Caco-2 (cell line): ENCODE measurements around the gene RBM12. TPM values are rescaled to one million over a fixed set of nuclear protein-coding genes. Genes with fewer than 3 reads are reported as not detected.
A peak's percentile ranks its signal among the peaks of the same experiment; 100 is the strongest.

Experiments used
- BruUV-seq: library from RNA; stranded (reverse); fragments of 400-500 nt; replicated peaks from 2 replicates; lab custom pipeline; 2021; lab: Mats Ljungman, UMichigan
- CTCF ChIA-PET: fragments of 300-600 bp; sonication (Branson Sonifier 250); formaldehyde crosslinking; loops from one replicate; lab custom pipeline; 2022; ENCODE audit warnings: antibody characterized with exemption; lab: Charles Lee
- POLR2A ChIA-PET: fragments of 300-600 bp; sonication (Branson Sonifier 250); formaldehyde crosslinking; loops from one replicate; lab custom pipeline; 2022; ENCODE audit warnings: antibody characterized with exemption; lab: Charles Lee
- DNase-seq, 2 experiments: peaks; one replicate each; pipeline versions ENCODE4 v3.0.0 to v3.0.0-alpha.2; 2020 to 2022
- H3K27me3 ChIP-seq: replicated peaks from 2 replicates; pipeline ENCODE4 v1.6.0; 2011; ENCODE audit warnings: low read length; ENCODE audit not compliant: control insufficient read depth, insufficient read depth
- H3K36me3 ChIP-seq: 2 replicates; pipeline ENCODE4 v1.5.1; 2011; ENCODE audit warnings: low read length; ENCODE audit not compliant: control insufficient read depth, insufficient read depth
- H3K4me1 ChIP-seq: fragments of 250-450 bp; sonication (Bioruptor Pico); 2 replicates; pipeline ENCODE4 v1.5.1; 2020; ENCODE audit warnings: mild to moderate bottlenecking
- H3K4me3 ChIP-seq: 2 replicates; pipeline ENCODE4 v1.5.1; 2011; ENCODE audit warnings: low read depth, mild to moderate bottlenecking, control low read depth, low read length
- H3K9me3 ChIP-seq: fragments of 250-450 bp; sonication (Bioruptor Pico); 2 replicates; pipeline ENCODE4 v1.5.1; 2020; ENCODE audit warnings: mild to moderate bottlenecking, moderate library complexity
- H3K27ac Mint-ChIP-seq: one replicate; pipeline ENCODE4 v1.8.0; 2022; ENCODE audit warnings: mixed read lengths; ENCODE audit not compliant: unreplicated experiment
- H3K27me3 Mint-ChIP-seq: one replicate; pipeline ENCODE4 v1.8.0; 2022; ENCODE audit warnings: mixed read lengths; ENCODE audit not compliant: insufficient read depth, unreplicated experiment
- H3K36me3 Mint-ChIP-seq: one replicate; pipeline ENCODE4 v1.8.0; 2022; ENCODE audit warnings: mild to moderate bottlenecking, mixed read lengths; ENCODE audit not compliant: insufficient read depth, unreplicated experiment
- H3K4me1 Mint-ChIP-seq: one replicate; pipeline ENCODE4 v1.8.0; 2022; ENCODE audit warnings: low read depth, mixed read lengths; ENCODE audit not compliant: unreplicated experiment
- H3K4me3 Mint-ChIP-seq: one replicate; pipeline ENCODE4 v1.8.0; 2022; ENCODE audit warnings: mild to moderate bottlenecking, moderate library complexity, mixed read lengths; ENCODE audit not compliant: unreplicated experiment
- H3K9me3 Mint-ChIP-seq: one replicate; pipeline ENCODE4 v1.8.0; 2022; ENCODE audit warnings: mixed read lengths; ENCODE audit not compliant: unreplicated experiment
- intact Hi-C: fragments of 100-400 bp; cut with micrococcal nuclease; formaldehyde crosslinking; loops from one replicate; pipeline ENCODE4 v1.10.0; 2022; ENCODE audit not compliant: unreplicated experiment
- total RNA-seq: library from RNA; stranded (reverse); gene quantifications from 2 replicates; pipeline ENCODE4 v1.2.3, GENCODE V29; 2022
- TF ChIP-seq, protein P1 (sequence below), 2 experiments: fragments of 200-600 bp in 1 of 2; IDR thresholded peaks; 1 replicate in 1 of 2; 2 replicates in 1 of 2; pipeline versions ENCODE4 v1.5.1 to v1.8.0; 2011 to 2022; ENCODE audit warnings: antibody characterized with exemption in 1 of 2, control low read depth in 1 of 2, inconsistent platforms in 1 of 2, low read depth in 1 of 2, low read length in 1 of 2, mild to moderate bottlenecking in 1 of 2, moderate library complexity in 1 of 2; ENCODE audit not compliant: insufficient read depth in 1 of 2, severe bottlenecking in 1 of 2, unreplicated experiment in 1 of 2

RBM12 gene
- total RNA-seq, 1 experiment from 2014 or later: 147 TPM

DNA sequence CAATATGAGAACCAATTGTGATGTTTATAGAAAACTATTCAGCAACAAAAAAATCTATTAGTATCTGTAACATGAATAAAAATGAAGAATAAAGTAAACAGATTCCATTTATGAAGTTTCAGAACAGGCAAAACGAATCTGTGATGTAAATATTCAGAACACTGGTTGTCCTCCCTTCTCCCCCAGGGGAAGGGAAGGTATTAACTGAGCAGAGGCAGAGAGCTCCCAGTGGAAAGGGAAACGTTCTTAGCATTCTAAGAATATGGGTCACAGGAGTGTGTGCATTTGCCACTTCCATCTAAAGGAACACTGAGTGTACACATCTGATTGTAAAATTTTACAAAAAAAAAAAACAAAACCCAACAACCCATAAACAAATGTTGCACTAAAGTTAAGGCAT is 25.9 kb downstream of the RBM12 start:
- CTCF ChIA-PET: interaction anchor here (0.7 kb wide), 1 partner anchor 63 kb away, joined by 6 read pairs; no protein-coding TSS in a partner anchor
- Histone ChIP-seq H3K9me3 (no peaks in the 10 kb centered on the region), H3K27me3 (no peaks in the 10 kb centered on the region), H3K4me3 (no peak overlapping the region), H3K36me3 (0 out of 2 replicates have a peak, but pooled peaks cover 1% of the 10 kb centered on the region), H3K4me1 (peaks cover 24% of the 10 kb centered on the region)
- no peak overlapping the region for H3K4me3 Mint-ChIP-seq
- H3K36me3 Mint-ChIP-seq: peaks cover 64% of the 10 kb centered on the region
- no peak overlapping the region for H3K27ac Mint-ChIP-seq
- no peaks in the 10 kb centered on the region for H3K9me3 Mint-ChIP-seq
- TF ChIP-seq, protein P1, sequence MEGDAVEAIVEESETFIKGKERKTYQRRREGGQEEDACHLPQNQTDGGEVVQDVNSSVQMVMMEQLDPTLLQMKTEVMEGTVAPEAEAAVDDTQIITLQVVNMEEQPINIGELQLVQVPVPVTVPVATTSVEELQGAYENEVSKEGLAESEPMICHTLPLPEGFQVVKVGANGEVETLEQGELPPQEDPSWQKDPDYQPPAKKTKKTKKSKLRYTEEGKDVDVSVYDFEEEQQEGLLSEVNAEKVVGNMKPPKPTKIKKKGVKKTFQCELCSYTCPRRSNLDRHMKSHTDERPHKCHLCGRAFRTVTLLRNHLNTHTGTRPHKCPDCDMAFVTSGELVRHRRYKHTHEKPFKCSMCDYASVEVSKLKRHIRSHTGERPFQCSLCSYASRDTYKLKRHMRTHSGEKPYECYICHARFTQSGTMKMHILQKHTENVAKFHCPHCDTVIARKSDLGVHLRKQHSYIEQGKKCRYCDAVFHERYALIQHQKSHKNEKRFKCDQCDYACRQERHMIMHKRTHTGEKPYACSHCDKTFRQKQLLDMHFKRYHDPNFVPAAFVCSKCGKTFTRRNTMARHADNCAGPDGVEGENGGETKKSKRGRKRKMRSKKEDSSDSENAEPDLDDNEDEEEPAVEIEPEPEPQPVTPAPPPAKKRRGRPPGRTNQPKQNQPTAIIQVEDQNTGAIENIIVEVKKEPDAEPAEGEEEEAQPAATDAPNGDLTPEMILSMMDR (IDR thresholded peaks at IDR 0.05; ENCODE audit: insufficient read depth in 1 of 2, low read depth in 1 of 2, low read length in 1 of 2, severe bottlenecking in 1 of 2, unreplicated experiment in 1 of 2): no peak
- H3K4me1 Mint-ChIP-seq: peaks cover 44% of the 10 kb centered on the region
- BruUV-seq: no TSS peak
- H3K27me3 Mint-ChIP-seq: no peaks in the 10 kb centered on the region
- POLR2A ChIA-PET: interaction anchor here (0.7 kb wide), 1 partner anchor 68 kb away, joined by 6 read pairs; no protein-coding TSS in a partner anchor
- no peak for DNase-seq
- intact Hi-C loops: no loop called here

DNA sequence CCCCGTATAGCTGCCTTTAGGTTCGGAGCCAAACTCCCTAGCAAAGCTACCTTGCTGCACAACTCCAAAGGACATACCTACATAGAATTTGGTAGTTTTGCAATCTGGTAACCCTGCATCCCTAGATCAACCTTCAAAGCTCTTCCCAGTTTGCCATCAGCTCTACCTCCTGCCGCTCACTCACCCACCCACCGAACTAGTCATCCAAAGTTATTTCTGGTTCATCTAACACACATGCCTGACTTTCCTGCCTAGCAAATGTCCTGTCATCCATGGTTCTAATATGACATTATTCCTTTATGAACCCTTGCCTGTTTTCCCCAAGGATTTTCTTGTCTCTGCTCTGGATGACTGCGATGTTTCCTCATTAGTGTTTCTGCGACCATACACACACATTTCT is 27.4 kb downstream of the RBM12 start:
- no peaks in the 10 kb centered on the region for H3K27me3 Mint-ChIP-seq
- peaks cover 24% of the 10 kb centered on the region for H3K4me1 ChIP-seq
- peaks cover 63% of the 10 kb centered on the region for H3K36me3 Mint-ChIP-seq
- BruUV-seq: no TSS peak
- no peak overlapping the region for H3K4me3 Mint-ChIP-seq
- intact Hi-C loops: no loop called here
- no peak overlapping the region for H3K4me3 ChIP-seq
- H3K36me3 ChIP-seq: peaks cover 5% of the 10 kb centered on the region
- ChIA-PET CTCF (interaction anchor here (0.6 kb wide), 1 partner anchor 23 kb away, joined by 3 read pairs; no protein-coding TSS in a partner anchor), POLR2A (interaction anchor here (0.5 kb wide), 1 partner anchor 96 kb away, joined by 4 read pairs; no protein-coding TSS in a partner anchor)
- no peak for DNase-seq
- no peaks in the 10 kb centered on the region for H3K9me3 Mint-ChIP-seq
- TF ChIP-seq, protein P1 (IDR thresholded peaks at IDR 0.05; ENCODE audit: insufficient read depth in 1 of 2, low read depth in 1 of 2, low read length in 1 of 2, severe bottlenecking in 1 of 2, unreplicated experiment in 1 of 2): no peak
- peak overlapping the region; percentile 12 for H3K27ac Mint-ChIP-seq
- no peaks in the 10 kb centered on the region for H3K27me3 ChIP-seq
- peaks cover 50% of the 10 kb centered on the region for H3K4me1 Mint-ChIP-seq
- no peaks in the 10 kb centered on the region for H3K9me3 ChIP-seq

DNA sequence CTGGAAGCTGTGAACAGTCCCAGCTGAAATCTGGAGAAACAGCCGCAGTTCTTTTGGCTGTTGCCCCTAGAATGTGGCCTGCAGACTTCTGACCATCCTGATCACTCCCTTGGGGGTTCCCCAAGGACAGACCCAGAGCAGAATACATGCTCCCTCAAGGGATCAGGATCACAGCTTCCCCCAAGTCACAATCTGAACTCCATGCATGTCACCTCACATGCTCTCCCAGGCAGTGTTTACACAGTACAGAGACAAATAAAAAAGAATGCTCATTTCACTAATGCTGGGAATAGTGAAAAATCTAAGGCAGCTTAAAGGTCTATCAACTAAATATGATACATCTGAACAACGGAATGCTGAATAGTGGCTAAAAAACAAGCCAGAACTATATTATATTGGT is 28.6 kb downstream of the RBM12 start:
- Mint-ChIP-seq H3K9me3 (no peaks in the 10 kb centered on the region), H3K4me3 (no peak overlapping the region), H3K36me3 (peaks cover 65% of the 10 kb centered on the region), H3K4me1 (peaks cover 50% of the 10 kb centered on the region), H3K27ac (peak overlapping the region; percentile 41), H3K27me3 (no peaks in the 10 kb centered on the region)
- ChIA-PET POLR2A (interaction anchor here (0.6 to 1.4 kb wide), 5 partner anchors 19 to 318 kb away, joined by 4 to 19 read pairs (median 4); partner anchors contain the start of genes RBM39, SCAND1 and SPAG4), CTCF (interaction anchor here (0.8 to 3.3 kb wide), 3 partner anchors 17 to 138 kb away, joined by 3 to 17 read pairs (median 4); no protein-coding TSS in a partner anchor)
- no TSS peak for BruUV-seq
- Histone ChIP-seq H3K4me1 (peaks cover 24% of the 10 kb centered on the region), H3K27me3 (no peaks in the 10 kb centered on the region), H3K9me3 (no peaks in the 10 kb centered on the region), H3K4me3 (no peak overlapping the region), H3K36me3 (peaks cover 7% of the 10 kb centered on the region)
- no peak for DNase-seq
- intact Hi-C loops: no loop called here
- TF ChIP-seq, protein P1 (IDR thresholded peaks at IDR 0.05; ENCODE audit: insufficient read depth in 1 of 2, low read depth in 1 of 2, low read length in 1 of 2, severe bottlenecking in 1 of 2, unreplicated experiment in 1 of 2): no peak
